Activated CD8-positive, alpha-beta memory T cell treated with anti-CD3 and anti-CD28 coated beads, Interleukin-2, amount 50 U/mL, for 24 hours (primary cell): ENCODE data around the gene PRPF6.
"Not testable (repeated sequence)": the region's sequence is repeated elsewhere in the genome, so short reads cannot be mapped to it uniquely, and the experiment has no call there.

Experiments used
- DNase-seq: peaks from one replicate; pipeline ENCODE4 v3.0.0-alpha.2; 2020; ENCODE audit errors: extremely low read depth

The PRPF6 gene

DNA sequence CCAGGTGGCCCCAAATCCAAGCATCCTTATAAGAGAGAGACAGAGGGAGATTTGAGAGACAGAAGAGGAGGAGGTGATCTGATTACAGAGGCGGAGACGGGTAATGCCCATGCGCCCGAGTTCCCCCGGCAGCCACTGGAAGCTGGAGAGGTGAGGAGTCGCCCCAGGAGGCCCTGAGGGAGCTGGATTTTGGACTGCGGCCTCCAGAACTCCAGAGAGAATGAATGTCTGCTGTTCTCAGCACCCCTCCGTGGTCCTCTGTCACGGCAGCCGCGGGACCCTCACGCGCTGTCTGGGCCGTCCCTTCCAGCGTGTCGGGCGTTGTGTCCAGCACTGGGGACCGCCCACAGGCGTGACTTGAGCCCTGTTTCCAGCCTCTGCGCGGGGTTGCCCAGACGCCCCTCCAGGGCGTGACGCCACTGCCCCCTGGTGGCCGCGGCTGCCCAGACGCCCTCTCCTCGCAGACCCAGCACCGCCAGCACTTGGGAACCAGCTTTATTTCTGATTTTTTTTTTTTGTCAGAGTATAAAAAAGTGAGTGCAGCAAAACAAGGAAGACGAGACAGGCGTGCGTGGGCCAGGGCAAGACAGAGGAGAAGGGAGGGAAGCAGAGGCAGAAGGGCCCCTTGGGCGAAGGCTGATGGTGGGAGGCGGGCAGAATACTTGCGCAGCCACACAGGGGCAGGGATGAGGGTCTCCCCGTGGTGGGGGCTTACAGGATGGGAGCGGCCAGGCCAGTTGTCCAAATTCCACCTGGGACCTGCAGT, 7.1 kb upstream of the PRPF6 start:
- no peak for DNase-seq

DNA sequence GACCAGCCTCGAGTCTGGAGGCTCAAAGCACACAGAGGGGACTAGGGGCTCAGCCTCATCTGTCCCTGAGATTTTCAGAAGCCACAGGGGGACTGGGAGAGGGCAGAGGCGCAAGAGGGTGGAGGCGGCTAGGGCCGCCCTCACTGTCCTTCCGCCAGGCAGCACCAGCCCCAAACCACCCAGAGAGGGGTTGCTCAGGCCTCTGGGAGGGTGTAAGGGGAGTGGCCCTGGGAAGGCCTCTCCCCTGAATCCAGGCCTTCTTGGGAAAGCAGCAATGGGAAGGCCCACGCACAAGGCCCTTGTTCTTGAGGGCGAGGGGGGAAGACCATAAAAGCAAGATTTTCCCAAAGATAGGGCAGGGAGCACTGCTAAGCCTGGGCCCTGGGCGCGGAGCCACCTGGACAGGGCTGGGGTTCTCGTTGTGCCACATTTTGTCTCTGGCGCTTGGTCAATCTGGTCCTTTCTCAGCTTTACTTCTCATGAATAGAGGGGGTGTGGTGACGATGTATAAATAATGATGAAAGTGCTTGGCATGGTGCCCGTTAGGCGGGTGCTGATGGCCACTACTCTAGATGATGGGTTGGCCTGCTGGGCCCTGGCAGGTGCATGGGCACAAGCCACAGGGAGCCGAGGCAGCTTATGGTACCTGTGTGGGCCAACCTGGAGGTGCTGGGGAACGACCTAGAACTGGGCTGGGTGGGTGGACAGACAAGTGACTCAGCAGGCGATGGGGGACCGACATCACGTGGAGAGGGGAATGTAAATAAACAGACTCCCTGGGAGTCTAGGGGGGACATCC, 6.3 kb upstream of the PRPF6 start:
- DNase-seq = no peak

DNA sequence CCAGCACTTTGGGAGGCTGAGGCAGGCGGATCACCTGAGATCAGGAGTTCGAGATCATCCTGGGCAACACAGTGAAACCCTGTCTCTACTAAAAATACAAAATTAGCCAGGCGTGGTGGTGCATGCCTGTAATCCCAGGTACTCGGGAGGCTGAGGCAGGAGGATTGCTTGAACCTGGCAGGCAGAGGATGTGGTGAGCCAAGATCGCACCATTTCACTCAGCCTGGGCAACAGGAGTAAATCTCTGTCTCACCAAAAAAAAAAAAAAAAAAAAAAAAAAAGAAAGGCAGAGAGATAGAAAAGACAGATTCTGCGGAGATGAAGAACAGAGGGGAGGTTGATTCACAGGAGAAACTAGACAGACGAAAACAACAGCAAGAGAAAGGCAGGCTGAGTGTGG, 4.4 kb upstream of the PRPF6 start:
- DNase-seq = not testable (repeated sequence)

DNA sequence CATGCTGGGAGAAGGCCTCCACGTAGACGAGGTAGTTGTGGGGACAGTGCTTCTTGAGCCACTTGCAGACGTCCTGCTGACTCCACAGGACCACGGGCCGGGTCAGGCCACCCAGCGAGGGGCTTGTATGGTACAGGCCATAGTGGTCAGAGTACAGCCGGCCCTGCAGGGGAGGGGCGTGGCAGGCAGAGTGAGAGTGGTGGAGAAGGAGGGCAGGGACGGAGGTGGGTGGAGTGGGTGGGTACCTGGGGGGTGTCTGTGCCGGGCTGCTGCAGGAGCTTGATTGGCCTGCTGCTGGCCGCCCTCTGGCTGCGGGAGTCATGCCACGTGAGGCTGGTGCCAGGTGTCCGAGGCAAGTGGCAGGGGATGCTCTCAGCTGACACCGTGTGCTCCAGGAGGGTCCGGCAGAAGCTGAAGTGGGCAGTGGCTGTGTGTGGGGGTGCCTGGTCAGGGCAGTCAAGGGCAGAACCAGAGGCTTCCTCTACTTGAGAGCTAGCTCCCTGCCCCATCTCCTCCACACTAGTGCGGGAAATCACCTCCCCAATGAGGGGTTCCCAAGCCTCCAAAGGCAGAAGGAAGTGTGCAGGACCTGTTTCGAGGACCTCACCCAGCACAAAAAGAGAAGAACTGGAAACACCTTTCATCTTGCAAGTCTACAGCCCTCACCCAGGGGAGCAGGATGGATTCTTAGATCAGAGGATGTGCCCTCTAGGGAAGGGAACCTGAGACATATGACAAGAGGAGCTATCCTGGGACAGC, 3.8 kb upstream of the PRPF6 start:
- no peak for DNase-seq

DNA sequence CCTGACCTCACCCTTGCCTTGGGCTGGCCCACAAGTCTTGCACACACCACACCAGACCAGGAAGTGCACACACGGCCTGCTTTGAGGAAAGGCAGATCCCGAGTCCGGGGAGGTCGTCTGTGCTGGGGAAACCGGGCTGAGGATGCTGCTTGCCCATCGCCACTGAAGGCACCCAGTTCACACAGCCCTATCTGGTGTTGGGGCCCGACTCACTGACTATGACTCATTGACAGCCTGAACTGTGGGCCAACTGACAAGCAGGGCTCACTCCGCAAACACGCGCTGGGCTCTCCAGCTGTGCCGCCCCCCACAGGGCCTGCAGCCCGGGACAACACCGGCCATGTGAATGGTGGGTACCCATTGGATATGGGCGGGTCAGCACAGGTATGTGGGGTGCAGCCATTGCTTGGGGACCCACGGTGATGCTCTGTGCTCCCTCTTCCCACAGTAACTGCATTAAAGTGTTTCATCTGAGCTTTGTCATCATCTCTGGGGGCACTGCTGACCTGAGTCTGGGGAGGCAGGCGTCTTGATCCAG, 3.1 kb upstream of the PRPF6 start:
- no peak for DNase-seq

DNA sequence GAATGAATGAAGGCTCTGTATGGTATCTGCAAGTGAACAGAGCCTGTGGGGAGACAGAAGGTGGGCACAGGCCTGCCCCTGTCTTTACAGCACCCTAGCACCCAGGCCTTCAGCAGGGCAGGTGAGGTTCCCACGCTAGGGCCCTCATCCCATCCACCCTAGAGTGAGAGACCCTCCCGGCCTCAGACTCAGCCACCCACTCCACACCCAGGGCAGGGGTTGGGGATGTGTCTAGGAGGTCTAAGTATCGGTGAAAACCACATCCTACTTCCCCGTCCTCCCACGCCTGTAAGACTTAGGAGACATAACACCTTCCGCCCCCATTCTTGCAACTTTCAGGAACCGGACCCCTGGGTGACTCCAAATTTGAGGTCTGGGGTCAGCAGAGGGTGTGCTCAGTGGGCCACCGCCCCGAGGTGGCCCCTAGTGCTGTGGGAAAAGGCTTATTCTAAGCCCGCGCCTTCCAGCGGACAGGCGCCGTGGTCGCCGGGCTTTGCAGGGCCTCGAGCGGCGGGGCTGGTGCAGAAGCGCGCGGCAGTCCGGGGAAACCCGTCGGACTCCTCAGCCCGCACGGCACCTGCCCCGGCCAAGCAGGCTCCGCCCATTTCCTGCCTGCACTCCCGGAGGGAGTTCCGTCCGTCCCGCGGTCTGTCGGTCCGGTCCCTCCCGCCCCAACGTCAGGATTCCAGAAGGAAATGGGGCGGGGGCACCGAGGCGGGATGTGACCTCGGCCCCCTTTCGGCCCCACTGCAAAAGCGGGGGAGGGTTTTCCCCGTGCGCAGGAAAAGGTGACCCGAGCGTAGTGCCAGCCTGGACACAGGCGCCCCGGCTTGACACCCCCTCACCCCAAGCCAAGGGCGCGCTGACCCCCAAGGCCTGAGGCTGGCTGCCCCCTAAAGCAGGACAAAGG, 2.4 kb upstream of the PRPF6 start:
- no peak for DNase-seq

DNA sequence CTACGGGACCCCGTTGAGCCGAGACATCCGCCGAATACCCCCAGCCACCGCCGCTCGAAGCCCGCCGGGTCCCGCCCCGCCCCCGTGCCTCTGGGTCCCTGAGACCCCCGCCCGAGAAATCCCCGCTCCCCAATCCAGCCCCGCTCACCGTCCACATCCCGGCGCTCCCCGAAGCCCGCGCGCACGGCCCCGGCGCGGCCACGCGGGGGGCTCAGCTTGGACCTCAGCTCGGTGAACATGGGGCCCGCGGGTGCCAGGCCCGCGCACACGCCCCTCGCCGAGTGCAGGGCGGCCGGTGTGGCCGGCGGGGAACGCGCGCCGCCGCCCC, 1.7 kb upstream of the PRPF6 start:
- DNase-seq = no peak

DNA sequence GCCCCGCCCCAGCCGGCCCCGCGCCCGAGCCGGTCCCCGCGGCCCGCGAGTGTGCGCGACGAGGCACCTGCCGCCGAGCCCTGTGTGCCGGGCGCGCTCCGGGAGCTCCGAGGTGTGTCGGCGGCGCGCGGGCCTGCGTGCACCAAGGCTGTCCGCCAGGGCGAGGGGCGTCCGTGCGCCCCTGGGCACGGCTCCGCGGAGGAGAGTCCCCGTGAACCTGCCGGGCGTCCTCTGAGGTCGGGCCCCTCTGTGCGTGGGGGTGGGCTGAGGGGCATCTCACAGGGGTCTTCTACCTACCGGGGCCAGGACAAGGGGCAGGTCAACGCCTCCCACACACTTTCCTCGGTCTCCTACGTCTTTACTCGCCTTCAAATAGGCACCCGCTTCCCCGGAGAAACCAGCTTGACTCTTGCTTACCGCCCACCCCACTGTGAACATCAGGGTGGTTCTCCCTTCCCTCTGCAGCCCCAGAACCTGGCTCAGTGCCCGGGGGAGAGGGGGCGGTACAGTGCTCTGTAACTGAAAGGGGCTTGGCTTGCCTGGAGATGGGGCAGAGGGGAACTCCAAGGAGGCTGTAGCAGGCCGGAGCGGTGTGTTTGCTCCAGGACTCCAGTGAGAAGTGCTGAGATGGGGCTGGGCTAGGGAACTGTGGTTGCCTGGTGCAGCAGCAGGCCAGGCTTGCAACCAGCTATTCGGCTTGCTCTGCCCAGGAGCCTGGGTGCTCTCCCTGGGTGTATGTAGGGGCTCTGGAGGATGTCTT, 1.2 kb upstream of the PRPF6 start, which contains the start of gene SAMD10:
TSS of gene SAMD10 (minus strand) at position 86 of the 760 bp plus-strand sequence. CDS start 175 bp downstream, outside the sequence.
- DNase-seq = no peak

DNA sequence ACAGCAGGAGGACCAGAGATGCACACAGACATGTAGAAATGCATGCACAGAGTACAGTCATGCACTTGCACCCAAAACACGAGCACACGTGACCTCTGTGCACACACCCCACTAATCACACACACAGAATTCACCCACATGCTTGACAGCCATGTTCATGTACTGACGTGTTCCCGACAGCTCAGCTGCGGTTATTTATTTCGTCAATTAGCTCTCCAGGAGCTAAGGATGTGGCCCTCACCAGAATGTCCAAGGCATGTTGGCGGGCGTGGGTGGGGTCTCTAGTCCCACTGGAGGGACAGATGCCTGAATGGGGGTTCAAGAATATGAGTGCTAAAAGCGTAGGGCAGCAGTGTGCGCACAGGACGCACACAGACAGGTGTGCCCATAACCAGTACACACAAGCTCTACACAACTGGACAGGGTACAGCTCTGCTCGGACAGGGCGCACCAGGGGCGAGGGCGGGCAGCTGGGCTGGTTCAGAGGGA, 571 bp upstream of the PRPF6 start:
- no peak for DNase-seq

DNA sequence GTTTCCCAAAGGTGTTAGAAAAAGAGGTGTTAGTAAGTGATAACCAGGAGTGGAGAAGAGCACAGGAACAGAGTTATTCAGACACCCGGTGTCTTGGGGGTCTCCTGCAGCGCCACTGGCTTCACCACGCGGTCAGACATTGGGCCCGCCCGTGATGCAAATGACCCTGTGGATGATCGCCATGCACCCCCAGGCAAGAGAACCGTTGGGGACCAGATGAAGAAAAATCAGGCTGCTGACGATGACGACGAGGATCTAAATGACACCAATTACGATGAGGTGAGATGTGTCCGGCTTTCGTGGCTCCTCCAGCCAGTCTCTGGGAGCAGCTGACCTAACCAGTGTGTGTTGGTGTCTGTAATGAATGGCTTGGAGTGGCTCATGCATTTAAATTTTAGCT, 2.0 kb downstream of the PRPF6 start:
- DNase-seq = no peak

DNA sequence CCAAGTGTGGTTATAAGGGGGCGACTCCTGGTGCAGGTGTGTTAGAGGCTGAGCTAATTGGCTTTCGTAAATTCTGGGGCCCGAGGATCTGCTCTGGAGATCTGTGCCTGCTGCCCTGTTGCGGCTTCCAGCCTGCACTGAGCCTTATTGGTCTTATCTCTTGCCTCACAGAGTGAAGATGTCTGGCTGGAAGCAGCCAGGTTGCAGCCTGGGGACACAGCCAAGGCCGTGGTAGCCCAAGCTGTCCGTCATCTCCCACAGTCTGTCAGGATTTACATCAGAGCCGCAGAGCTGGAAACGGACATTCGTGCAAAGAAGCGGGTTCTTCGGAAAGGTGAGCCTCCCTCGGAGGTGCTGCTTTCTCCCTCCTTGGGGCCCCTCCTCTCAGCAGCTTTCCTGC, 20.0 kb downstream of the PRPF6 start:
- no peak for DNase-seq

DNA sequence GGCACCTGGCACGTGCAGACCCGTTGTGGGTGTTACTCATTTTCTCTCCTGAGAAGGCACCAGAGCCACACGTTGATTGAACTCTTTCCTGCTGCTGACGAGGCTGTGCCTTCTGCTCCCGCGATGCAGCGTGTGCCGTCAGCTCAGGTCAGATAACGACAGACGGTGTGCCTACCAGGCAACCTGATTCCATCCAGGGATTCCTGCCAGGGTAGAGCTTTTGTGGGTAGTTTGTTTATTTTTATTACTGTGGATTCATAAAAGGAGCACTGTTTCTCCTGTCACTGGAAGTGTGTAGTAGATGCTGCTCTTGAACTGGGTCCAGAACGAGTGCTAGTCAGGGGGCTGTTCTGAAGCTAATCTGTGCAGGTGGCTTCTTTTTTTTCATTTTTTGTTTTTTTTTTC, 20.7 kb downstream of the PRPF6 start:
- DNase-seq = no peak

DNA sequence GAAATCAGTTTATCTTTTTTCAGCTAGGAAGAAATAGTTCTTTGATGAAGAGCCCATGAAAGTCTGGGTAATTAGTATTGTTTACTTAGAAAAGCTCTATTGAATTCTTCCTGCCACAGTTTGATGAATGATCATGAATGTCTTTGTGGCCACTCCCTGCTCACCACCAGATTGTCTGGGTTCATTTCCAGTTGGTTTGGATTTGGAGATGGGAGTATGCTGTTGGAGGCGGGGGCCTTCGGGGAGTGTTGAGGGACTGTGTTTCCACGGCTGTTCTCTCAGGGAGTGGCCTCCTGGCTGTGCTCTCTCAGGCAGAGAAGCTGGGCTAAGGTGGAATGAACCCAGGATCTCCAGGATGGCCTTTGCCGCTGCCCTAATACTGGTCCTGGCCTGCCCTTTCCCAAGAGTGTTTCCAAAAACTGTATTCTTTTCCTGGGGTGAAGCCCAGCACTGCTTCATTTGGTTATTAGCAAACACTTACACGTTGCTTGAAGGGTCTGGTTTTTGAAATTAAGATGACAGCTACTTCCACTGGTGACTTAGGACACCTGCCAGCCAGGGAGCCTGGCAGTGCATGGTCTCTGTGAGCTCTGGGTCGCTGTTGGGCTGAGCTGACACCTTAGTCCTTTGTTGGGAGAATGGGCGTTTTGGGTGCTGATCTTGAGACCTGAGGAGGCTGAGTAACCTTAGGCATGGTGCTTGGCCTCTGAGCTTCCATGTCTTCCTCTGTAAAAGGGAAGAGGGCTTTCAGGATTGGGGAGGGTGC, 23.2 kb downstream of the PRPF6 start:
- no peak for DNase-seq

DNA sequence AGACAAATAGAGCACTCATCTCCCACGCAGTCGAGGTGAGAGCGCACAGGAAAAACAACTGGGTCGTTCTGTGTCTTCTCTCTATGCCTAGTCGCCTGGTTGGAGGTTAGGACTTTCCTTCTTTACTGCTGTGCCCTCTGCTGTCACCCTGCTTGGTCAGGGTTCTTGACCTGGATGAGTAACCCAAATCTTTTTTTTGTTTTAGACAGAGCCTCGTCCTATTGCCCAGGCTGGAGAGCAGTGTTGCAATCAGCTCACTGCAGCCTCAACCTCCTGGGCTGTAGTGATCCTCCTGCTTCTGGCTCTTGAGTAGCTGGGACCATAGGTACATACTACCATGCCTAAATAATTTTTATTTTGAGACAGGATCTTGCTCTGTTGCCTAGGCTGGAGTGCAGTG, 24.5 kb downstream of the PRPF6 start:
- DNase-seq = no peak

DNA sequence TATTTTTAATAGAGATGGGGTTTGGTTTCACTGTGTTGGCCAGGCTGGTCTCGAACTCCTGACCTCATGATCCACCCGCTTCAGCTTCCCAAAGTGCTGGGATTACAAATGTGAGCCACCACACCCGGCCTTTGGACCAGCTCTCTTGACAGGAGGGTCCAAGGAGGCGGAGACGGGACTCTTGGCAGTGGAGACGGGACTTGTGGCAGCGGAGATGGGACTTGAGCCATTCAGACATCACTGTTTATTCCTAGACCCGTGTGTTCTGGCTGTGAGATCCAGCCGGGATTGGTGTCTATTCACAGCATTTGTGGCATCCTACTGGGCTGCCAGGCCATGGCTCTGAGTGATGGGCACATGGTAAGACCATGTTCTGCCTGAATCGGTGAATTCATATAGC, 25.6 kb downstream of the PRPF6 start:
- no peak for DNase-seq

DNA sequence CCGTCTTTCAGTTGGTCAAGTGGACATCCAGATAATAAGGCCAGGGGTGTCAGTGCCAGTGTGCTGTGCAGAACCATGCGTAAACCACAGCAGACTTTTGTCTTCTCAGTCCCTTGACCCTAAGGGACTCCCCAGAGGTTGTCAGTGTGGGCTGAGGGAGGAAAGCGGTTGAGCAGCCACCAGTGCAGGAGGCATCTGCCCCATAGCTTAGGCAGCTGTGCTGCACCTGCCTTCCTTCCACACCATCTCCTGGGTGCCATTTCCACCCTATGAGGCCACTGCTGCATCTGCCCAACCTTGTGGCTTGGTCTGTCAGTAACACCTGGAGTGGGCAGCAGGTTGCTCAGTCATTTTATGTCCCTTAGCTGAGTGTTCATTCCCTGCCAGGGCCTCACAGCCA, 26.0 kb downstream of the PRPF6 start:
- DNase-seq = no peak

DNA sequence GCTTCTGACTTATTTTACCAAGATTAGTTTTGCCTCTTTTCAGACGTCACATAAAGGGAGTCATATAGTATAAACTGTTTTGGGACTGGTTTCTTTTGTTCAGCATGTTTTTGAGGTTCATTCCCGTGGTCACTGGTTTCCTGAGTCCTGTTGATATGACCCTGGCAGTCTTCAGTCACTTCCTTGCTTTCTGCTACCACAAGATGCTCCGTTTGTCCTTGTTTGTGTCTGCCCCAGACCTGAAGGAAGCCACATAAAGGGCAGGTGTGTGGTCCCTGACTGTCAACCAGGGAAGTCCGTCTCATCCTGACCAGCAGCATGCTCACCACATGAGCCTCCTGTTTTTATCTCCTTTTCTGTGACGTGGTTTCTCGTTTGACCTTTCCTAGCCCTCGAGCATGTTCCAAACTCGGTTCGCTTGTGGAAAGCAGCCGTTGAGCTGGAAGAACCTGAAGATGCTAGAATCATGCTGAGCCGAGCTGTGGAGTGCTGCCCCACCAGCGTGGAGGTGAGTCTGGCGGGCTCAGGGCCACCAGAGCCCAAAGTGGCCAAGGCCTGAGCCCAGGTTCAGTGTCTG, 29.0 kb downstream of the PRPF6 start:
- DNase-seq = no peak

DNA sequence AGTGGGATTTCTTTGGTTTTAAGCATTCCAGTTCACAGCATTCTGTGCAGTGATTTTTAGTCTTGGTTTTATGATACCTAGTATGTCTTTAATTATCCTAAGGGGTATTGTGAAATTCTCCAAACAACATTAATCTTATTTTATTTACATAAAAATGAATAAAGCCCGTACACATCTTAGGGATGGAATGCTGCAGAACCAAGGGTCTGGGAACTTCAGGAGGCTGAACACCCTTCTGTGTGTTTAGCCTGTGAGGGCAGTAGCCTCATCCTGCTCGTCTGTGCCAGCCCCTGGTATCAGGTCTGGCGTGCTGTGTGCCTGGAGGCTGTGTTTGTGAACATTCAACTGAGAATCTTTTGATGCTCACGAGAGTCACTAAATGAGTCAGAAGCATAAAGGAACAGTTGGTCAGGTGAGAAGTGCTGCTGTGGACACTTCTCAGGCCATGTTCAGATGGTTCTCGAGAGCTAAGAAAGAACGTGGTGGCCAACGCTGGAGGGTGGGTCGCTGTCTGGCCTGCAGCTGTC, 29.8 kb downstream of the PRPF6 start:
- no peak for DNase-seq

DNA sequence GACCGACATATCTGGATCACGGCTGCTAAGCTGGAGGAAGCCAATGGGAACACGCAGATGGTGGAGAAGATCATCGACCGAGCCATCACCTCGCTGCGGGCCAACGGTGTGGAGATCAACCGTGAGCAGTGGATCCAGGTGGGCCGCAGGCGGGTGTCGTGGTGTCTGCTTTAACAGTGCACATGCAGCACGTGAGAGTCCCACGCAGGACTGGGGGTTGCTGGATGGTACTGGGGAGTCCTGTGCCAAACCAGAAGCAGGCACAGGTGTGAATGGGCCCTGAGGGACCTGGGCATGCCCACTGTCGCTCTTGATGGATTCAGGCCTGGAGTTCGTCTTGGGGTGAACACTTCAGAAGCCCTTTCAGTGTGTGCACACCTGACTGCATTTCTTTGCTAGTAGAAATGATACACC, 30.4 kb downstream of the PRPF6 start:
- no peak for DNase-seq
